ENCODE data around the gene CASP8AP2. TPM values are rescaled to one million over a fixed set of nuclear protein-coding genes. Genes with fewer than 3 reads are reported as not detected.

CASP8AP2 gene
- total and polyA plus RNA-seq, 2 of the 13 experiments (the other 11 are each of a cell fraction or from before 2014, with no cell fraction given), result 5.7 to 13.5 TPM

DNA sequence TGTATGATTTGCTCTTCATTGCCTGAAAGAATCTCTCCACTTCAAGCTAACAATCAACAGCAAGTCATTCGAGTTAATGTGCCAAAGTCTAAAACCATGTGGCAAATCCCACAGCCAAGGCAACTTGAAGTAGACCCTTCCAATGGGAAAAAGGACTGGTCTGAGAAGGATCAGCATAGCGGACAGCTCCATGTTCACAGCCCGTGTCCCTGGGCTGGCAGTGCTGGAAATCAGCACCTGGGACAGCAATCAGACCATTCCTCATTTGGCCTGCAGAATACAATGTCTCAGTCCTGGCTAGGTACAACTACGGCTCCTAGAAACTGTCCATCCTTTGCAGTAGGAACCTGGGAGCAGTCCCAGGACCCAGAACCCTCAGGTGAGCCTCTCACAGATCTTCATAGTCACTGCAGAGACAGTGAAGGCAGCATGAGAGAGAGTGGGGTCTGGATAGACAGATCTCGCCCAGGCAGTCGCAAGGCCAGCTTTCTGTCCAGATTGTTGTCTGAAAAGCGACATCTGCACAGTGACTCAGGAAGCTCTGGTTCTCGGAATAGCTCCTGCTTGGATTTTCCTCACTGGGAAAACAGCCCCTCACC lies 65.7 kb downstream of the CASP8AP2 start (continued):
- TF ChIP-seq RFX3 (CRISPR knock-in tag; IDR thresholded peaks at IDR 0.05) (peak; percentile 50; the same call in 1 of the 2 replicates), ZNF205 (CRISPR knock-in tag; IDR thresholded peaks at IDR 0.05) (peak; percentile 87), BCL6 (CRISPR knock-in tag; IDR thresholded peaks at IDR 0.05) (peak; percentile 61), NR2C2 (CRISPR knock-in tag; IDR thresholded peaks at IDR 0.05; ENCODE audit: borderline replicate concordance) (no peak), ZNF3 (CRISPR knock-in tag; IDR thresholded peaks at IDR 0.05) (peak; percentile 51; the same call in 1 of the 2 replicates), ZNF549 (CRISPR knock-in tag; IDR thresholded peaks at IDR 0.05) (no peak), ZNF792 (CRISPR knock-in tag; IDR thresholded peaks at IDR 0.05) (peak; percentile 59; the same call in 1 of the 2 replicates), PPARG (CRISPR knock-in tag; conservative IDR thresholded peaks at IDR 0.05) (0 out of 2 replicates have a peak, but pooled peaks have one; percentile 49), ZGPAT (CRISPR knock-in tag; IDR thresholded peaks at IDR 0.05) (peak; percentile 49; the same call in 1 of the 2 replicates), CBX5 (CRISPR knock-in tag; IDR thresholded peaks at IDR 0.05; ENCODE audit: borderline replicate concordance) (peak; percentile 67; the same call in 1 of the 2 replicates), ELF3 (CRISPR knock-in tag; IDR thresholded peaks at IDR 0.05) (peak; percentile 60), NR2F6 (IDR thresholded peaks at IDR 0.05) (no peak), NR2F6 (CRISPR knock-in tag; IDR thresholded peaks at IDR 0.05) (peak; percentile 23; the same call in 1 of the 2 replicates), ZNF256 (CRISPR knock-in tag; conservative IDR thresholded peaks at IDR 0.05) (peak; percentile 88; the same call in 1 of the 2 replicates), TFE3 (CRISPR knock-in tag; IDR thresholded peaks at IDR 0.05) (peak; percentile 88), ZNF232 (CRISPR knock-in tag; IDR thresholded peaks at IDR 0.05; ENCODE audit: borderline replicate concordance) (peak; percentile 95), ISX (CRISPR knock-in tag; conservative IDR thresholded peaks at IDR 0.05) (peak; percentile 98), ZNF563 (CRISPR knock-in tag; IDR thresholded peaks at IDR 0.05) (peak; percentile 61; the same call in 1 of the 2 replicates), PHF21A (CRISPR knock-in tag; IDR thresholded peaks at IDR 0.05) (no peak), ARNT (IDR thresholded peaks at IDR 0.05) (no peak), RARG (CRISPR knock-in tag; IDR thresholded peaks at IDR 0.05; ENCODE audit: low read depth) (no peak), IRX3 (CRISPR knock-in tag; IDR thresholded peaks at IDR 0.05; ENCODE audit: borderline replicate concordance, low read depth) (peak; percentile 70; the same call in 1 of the 2 replicates), ZNF816 (CRISPR knock-in tag; IDR thresholded peaks at IDR 0.05; ENCODE audit: borderline replicate concordance) (no peak)

Measured in HepG2 (cell line).